Esophagus (tissue), 2 donors: ENCODE measurements around the gene POLR1A. TPM values are rescaled to one million over a fixed set of nuclear protein-coding genes. Genes with fewer than 3 reads are reported as not detected.
A peak's percentile ranks its signal among the peaks of the same experiment; 100 is the strongest.
"Not testable (repeated sequence)": the region's sequence is repeated elsewhere in the genome, so short reads cannot be mapped to it uniquely, and the experiment has no call there.

Experiments used
- H3K27ac ChIP-seq, 2 donors: one replicate each; pipeline ENCODE4 v1.5.1; 2013; ENCODE audit warnings: low read depth in 2 of 2, mild to moderate bottlenecking in 2 of 2, inconsistent platforms in 1 of 2, low read length in 1 of 2, moderate library complexity in 1 of 2
- H3K27me3 ChIP-seq, 2 donors: one replicate each; pipeline ENCODE4 v1.6.1; 2013; ENCODE audit warnings: low read length in 2 of 2, control low read depth in 1 of 2, mild to moderate bottlenecking in 1 of 2; ENCODE audit not compliant: insufficient read depth in 2 of 2, control insufficient read depth in 1 of 2
- H3K36me3 ChIP-seq, 2 donors: one replicate each; pipeline ENCODE4 v1.6.1; 2013; ENCODE audit warnings: low read length in 1 of 2; ENCODE audit not compliant: control insufficient read depth in 2 of 2, insufficient read depth in 2 of 2
- H3K4me1 ChIP-seq, 2 donors: one replicate each; pipeline ENCODE4 v1.6.1; 2013; ENCODE audit warnings: low read length in 1 of 2; ENCODE audit not compliant: control insufficient read depth in 2 of 2, insufficient read depth in 2 of 2
- H3K4me3 ChIP-seq, 2 donors: one replicate each; pipeline ENCODE4 v1.5.1; 2013; ENCODE audit warnings: low read length in 2 of 2, mild to moderate bottlenecking in 2 of 2, low read depth in 1 of 2, moderate library complexity in 1 of 2
- H3K9me3 ChIP-seq, 2 donors: one replicate each; pipeline ENCODE4 v1.6.1; 2013; ENCODE audit warnings: mild to moderate bottlenecking in 2 of 2, low read depth in 1 of 2, low read length in 1 of 2, moderate library complexity in 1 of 2; ENCODE audit not compliant: control insufficient read depth in 2 of 2, insufficient read depth in 1 of 2
- WGBS, 2 donors: extraction: QIAGEN DNeasy Blood & Tissue Kit; methylation state at CpG; one replicate each; pipeline ENCODE4 v1.1.7; 2013; 5-methylcytosine and 5-hydroxymethylcytosine counted together
- polyA plus RNA-seq, 2 donors: library from polyadenylated mRNA; stranded (reverse); fragments of 200-250 nt; gene quantifications; one replicate each; pipeline ENCODE4 v1.2.3, GENCODE V29; 2013
- donor health status: healthy with polysubstance abuse.
- donor health status: Bipolar disorder and iron deficiency.

Gene POLR1A
- polyA plus RNA-seq, 2 donors, result 4.2 to 4.8 TPM

- not testable (repeated sequence) for H3K9me3 ChIP-seq, H3K4me3 ChIP-seq, H3K27me3 ChIP-seq, H3K36me3 ChIP-seq, H3K27ac ChIP-seq, H3K4me1 ChIP-seq
- 94 to 97% methylated on average over 9 of the region's 9 CpGs for WGBS, 2 donors
These were observed 113.6 kb downstream of the POLR1A start for GRCh38 chr2:85992053-85992452.

- Histone ChIP-seq H3K27me3 (no peaks in the 10 kb centered on the region), H3K4me3 (no peak overlapping the region), H3K9me3 (no peaks in the 10 kb centered on the region), H3K27ac (no peak overlapping the region), H3K4me1 (peaks cover 0 to 3% of the 10 kb centered on the region in 2 donors), H3K36me3 (no peaks in the 10 kb centered on the region)
- WGBS, 2 donors, result 85 to 90% methylated on average over 8 of the region's 8 CpGs
These were observed 115.6 kb downstream of the POLR1A start for GRCh38 chr2:85990084-85990483.

GRCh38 chr2:85989288-85989865 lies 116.3 kb downstream of the POLR1A start:
- 84 to 90% methylated on average over 7 of the region's 7 CpGs for WGBS, 2 donors
- no peak overlapping the region for H3K27ac ChIP-seq

GRCh38 chr2:85988914-85989270 lies 116.8 kb downstream of the POLR1A start:
- H3K27me3 ChIP-seq, result no peaks in the 10 kb centered on the region
- H3K4me3 ChIP-seq, result no peak overlapping the region
- peak overlapping the region in 1 of 2 donors; percentile 30 for H3K27ac ChIP-seq
- WGBS, 2 donors, result 88 to 93% methylated on average over 7 of the region's 7 CpGs
- peaks cover 0 to 3% of the 10 kb centered on the region in 2 donors for H3K4me1 ChIP-seq
- no peaks in the 10 kb centered on the region for H3K36me3 ChIP-seq
- no peaks in the 10 kb centered on the region for H3K9me3 ChIP-seq

More at GRCh38 chr2:85989288-85989865, 116.3 kb downstream of the POLR1A start:
- H3K4me1 ChIP-seq, result peaks cover 0 to 3% of the 10 kb centered on the region in 2 donors
- no peaks in the 10 kb centered on the region for H3K36me3 ChIP-seq
- no peaks in the 10 kb centered on the region for H3K27me3 ChIP-seq
- no peaks in the 10 kb centered on the region for H3K9me3 ChIP-seq
- H3K4me3 ChIP-seq, result no peak overlapping the region

- peak overlapping the region; percentile 30 to 58 for H3K27ac ChIP-seq
- H3K9me3 ChIP-seq, result no peaks in the 10 kb centered on the region
- 68 to 80% methylated on average over 10 of the region's 10 CpGs for WGBS, 2 donors
- no peak overlapping the region for H3K4me3 ChIP-seq
- peaks cover 0 to 3% of the 10 kb centered on the region in 2 donors for H3K4me1 ChIP-seq
- H3K27me3 ChIP-seq, result no peaks in the 10 kb centered on the region
- no peaks in the 10 kb centered on the region for H3K36me3 ChIP-seq
These were observed 117.3 kb downstream of the POLR1A start for GRCh38 chr2:85988175-85988913.

GRCh38 chr2:85987266-85988174 lies 118.2 kb downstream of the POLR1A start:
- Histone ChIP-seq H3K27ac (peak overlapping the region; percentile 6 to 12), H3K9me3 (no peaks in the 10 kb centered on the region), H3K27me3 (no peaks in the 10 kb centered on the region), H3K36me3 (no peaks in the 10 kb centered on the region), H3K4me3 (no peak overlapping the region), H3K4me1 (peaks cover 0 to 3% of the 10 kb centered on the region in 2 donors)
- WGBS, 2 donors, result 78 to 88% methylated on average over 6 of the region's 6 CpGs

- H3K36me3 ChIP-seq, result no peaks in the 10 kb centered on the region
- H3K9me3 ChIP-seq, result no peaks in the 10 kb centered on the region
- WGBS, 2 donors, result 91 to 95% methylated on average over 9 of the region's 9 CpGs
These were observed 119.6 kb downstream of the POLR1A start for GRCh38 chr2:85986121-85986520.

GRCh38 chr2:85984788-85985187 lies 120.9 kb downstream of the POLR1A start:
- Histone ChIP-seq H3K27ac (no peak overlapping the region), H3K4me3 (no peak overlapping the region), H3K4me1 (peaks cover 0 to 3% of the 10 kb centered on the region in 2 donors), H3K27me3 (no peaks in the 10 kb centered on the region), H3K9me3 (no peaks in the 10 kb centered on the region), H3K36me3 (no peaks in the 10 kb centered on the region)
- WGBS, 2 donors, result 81 to 82% methylated on average over 2 of the region's 2 CpGs

More at GRCh38 chr2:85986121-85986520, 119.6 kb downstream of the POLR1A start:
- no peak overlapping the region for H3K4me3 ChIP-seq
- peaks cover 0 to 3% of the 10 kb centered on the region in 2 donors for H3K4me1 ChIP-seq
- H3K27me3 ChIP-seq, result no peaks in the 10 kb centered on the region
- no peak overlapping the region for H3K27ac ChIP-seq

- H3K4me1 ChIP-seq, result peaks cover 0 to 3% of the 10 kb centered on the region in 2 donors
- H3K9me3 ChIP-seq, result no peaks in the 10 kb centered on the region
- no peak overlapping the region for H3K4me3 ChIP-seq
- 91% methylated on average over 6 of the region's 6 CpGs for WGBS, 2 donors
- H3K27ac ChIP-seq, result no peak overlapping the region
- no peaks in the 10 kb centered on the region for H3K36me3 ChIP-seq
- H3K27me3 ChIP-seq, result no peaks in the 10 kb centered on the region
These were observed 121.9 kb downstream of the POLR1A start for GRCh38 chr2:85983766-85984165.
